HTERT RPE-1 (cell line): ENCODE measurements around the gene PRKAB2.
"Not testable (repeated sequence)": the region's sequence is repeated elsewhere in the genome, so short reads cannot be mapped to it uniquely, and the experiment has no call there.

Experiments used
- in situ Hi-C: fragments of 300-500 bp; cut with MboI; formaldehyde crosslinking; loops from 4 replicates; pipeline ENCODE4 v1.14.3; 2020; ENCODE audit warnings: low sequenced_read_pairs

PRKAB2 gene

GRCh38 chr1:147111381-147112130 is 60.7 kb downstream of the PRKAB2 start:
- in situ Hi-C loops, result no loop called here

- in situ Hi-C loops, result no loop called here
Observed at GRCh38 chr1:147110872-147111271, 61.4 kb downstream of the PRKAB2 start.

- in situ Hi-C loops, result no loop called here
Observed at GRCh38 chr1:147110434-147110833, 61.8 kb downstream of the PRKAB2 start.

GRCh38 chr1:147109762-147110161 is 62.5 kb downstream of the PRKAB2 start:
- in situ Hi-C loops, result no loop called here

DNA sequence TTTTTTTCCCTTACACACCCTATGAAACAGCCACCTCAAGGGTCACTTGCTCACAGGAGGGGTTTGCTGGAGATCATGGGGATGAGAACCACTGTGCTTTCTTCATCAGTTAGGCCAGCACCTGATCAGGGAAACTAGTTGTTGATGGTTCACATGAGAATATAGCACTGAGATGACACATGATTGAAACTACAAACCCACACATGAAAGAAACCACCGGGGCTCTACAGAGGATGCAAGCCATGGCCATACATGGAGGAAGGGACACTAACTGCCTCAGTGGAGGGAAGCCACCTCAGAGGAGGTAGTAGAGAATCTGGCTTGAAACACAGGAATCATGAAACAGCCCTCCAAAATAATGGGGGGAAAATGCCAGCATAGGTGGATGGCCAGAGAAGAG is 63.2 kb downstream of the PRKAB2 start:
- in situ Hi-C loops, result no loop called here

DNA sequence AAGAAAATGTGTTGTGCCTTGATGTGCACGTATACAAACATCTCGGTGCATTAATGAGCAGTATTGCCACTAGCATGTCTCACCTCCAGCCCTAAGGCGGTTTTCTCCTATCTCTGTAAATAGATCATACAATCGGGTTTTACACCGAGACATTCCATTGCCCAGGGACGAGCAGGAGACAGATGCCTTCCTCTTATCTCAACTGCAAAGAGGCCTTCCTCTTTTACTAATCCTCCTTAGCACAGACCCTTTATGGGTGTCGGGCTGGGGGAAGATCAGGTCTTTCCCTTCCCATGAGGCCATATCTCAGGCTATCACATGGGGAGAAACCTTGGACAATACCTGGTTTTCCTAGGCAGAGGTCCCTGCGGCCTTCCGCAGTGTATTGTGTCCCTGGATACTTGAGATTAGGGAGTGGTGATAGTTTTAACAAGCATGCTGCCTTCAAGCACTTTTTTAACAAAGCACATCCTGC is 65.8 kb downstream of the PRKAB2 start:
- in situ Hi-C loops, result not testable (repeated sequence)

DNA sequence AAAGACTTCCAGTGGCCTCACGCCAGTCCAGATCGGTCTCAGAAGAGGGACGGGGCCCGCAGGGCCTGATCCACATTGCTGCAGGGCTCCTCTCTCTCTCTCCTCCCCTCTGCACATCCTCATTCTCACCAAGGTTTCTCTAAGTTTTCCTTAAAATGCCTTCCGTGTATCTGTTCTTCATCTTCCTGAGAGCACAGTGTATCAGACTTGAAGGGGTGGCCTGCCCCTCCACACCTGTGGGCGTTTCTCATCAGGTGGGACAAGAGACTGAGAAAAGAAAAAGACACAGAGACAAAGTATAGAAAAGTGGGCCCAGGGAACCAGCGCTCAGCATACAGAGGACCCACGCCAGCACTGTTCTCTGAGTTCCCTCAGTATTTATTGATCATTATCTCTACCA is 66.4 kb downstream of the PRKAB2 start:
- in situ Hi-C loops, result no loop called here
